Right kidney (tissue), 1 donor: ENCODE data around the gene EGLN1.
A peak's percentile ranks its signal among the peaks of the same experiment; 100 is the strongest.

Experiments used
- DNase-seq: peaks from one replicate; pipeline ENCODE4 v3.0.0-alpha.2; 2016

EGLN1 gene

DNA sequence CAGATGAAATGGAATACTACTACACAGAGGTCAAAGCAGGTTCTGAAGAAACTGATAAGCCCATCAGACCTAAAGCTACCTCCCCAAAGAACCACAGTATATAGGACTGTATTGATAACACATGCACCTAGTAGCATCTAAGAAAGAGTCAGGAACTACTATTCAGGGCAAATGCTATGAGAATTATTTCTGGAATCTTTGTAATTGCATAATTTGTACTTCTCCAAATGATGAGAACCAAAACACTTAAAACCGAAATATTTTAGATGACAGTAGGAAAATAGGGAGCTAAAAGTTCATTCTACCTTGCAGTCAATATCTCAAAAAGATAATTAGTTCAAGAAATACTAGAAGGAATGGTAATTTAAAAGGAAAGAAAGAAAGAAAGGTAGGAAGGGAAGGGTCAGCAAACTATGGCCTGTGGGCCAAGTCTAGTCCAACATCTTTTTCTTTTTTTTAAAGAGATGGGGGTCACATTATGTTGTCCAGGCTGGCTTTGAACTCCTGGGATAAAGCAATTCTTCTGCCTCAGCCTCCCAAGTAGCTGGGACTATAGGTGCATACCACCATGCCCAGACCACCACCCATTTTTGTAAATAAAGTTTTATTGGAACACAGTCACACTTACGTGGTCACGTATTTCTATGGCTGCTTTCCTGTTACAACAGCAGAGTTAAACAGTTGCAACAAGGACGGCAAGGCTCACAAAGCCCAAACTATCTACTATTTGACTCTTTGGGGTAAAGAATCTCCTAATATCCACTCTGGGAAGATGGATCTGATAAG, 24.0 kb downstream of the EGLN1 start:
- DNase-seq, result no peak

DNA sequence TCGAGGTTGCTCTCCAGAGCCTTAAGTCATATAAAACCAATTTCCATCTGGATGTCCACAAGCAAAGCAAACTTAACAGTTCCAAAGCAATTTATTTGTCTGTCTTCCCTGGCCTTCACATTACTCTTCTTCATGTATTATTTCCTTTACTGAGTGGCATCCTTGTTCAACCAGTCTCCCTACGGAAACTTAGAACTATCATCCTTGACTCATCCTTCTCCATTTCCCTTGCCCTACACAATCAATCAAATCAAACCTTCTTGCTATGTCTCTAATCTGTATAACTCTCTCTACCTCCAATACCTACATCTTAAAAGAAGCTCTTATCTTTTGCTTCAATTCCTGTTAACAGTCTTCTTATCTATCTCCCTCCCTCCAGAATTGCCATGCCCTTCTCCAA, 25.4 kb downstream of the EGLN1 start:
- no peak for DNase-seq

DNA sequence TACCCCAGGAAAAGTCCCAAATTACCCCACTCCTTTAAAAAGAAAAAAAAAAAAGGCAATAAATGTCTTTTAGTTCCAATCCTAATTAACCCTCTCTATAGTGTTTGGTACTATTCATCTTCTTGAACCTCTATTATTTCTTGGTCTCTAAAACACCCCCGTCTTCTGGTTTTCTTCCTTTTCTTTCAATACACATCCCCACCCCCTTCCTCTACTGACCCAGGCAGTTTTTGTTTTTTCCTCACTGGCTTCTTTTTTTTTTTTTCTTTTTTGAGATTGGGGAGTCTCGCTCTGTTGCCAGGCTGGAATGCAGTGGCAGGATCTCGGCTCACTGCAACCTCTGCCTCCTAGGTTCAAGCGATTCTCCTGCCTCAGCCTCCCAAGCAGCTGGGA, 26.1 kb downstream of the EGLN1 start:
- DNase-seq, result no peak

DNA sequence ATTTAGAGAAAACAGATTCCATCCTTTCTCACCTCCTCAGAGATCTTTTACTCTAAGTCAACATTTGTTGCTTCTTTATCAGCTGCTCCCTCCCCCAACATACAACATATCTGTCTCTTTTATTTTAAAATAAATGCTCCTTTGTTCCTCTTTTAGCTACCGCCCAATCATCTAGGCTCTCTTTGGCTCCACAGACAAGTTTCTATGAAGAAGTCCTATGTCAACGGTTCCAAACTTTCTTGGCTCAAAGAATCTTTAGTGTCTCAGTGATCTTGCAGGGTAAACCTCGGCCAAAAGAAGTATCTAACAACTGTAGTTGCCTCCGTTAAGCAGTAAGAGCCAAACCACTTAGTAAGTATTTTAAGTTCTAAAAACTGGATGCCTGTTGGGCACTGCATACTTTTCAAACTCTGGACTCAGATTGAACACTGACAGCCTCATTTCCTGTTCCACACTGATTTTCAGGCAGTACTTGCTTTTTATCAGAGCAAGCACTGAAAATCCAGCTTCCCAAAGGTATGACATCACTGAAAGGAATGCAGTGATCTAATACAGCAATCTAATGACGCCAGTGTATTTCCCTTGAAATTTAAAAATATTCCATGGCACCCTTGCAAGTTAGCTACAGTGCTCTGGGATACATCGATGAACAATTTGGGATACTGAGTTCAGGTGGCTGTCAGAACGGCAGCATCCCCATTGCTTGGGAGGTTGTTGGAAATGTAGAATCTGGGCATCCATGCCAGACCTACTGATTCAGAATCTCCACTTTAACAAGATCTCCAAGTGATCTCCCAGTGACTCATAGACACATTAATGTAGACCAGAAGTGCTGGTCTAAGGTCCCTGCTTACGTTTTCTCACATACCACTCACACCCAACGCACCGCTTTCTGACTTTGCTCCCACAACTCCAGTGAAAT, 26.8 kb downstream of the EGLN1 start:
- no peak for DNase-seq

DNA sequence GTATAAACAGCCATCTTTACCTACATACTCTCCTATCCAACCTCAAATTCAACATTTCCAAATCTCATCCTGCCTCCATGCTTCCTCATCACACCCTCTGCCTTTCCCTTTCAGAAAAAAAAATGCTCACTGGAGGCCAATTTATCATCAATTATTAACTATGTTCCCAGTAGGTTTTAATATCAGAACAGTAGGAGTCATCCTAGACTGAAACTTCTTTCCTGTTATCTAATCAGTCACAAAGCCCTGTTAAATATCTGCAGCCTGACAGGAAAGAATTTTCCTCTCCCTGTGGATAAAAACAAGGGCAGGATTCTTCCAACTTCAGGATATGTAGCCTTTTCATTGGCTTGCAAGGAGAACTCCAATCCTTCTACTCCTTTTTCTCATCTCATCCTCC, 28.4 kb downstream of the EGLN1 start:
- DNase-seq, result no peak

DNA sequence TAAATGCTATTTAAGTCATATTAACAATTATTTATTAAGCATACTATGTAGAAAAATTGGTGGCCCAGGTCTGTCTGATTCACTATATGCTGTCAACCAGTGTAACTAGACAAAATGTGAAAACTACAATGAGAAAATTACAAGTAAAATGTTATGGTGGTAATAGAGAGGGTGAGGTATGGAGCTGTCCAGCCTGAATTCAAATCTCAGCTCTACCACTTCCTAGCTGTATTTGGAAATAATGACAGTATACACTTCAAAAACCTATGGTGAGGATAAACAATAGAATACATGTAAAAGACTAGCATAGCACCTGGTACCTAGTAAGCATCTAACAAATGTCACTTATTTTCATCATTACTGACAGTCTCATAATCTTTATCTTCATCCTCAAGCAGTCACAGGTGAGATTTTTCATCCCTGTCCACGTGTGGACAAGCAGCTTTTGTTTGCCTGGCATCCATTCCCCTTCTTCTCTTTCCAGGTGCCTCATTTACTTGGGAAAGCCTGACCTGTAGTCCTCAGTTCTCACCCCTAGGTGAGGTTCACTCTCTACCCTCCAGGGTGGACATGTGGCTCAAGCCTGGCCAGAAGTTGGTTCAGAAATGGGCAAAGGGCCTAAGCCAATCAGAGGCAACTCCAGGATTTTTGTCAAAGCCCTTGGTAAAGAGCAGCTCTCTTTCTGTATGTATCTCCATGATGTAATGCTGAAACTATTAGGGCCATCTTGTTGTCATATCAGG, 29.5 kb downstream of the EGLN1 start:
- no peak for DNase-seq

DNA sequence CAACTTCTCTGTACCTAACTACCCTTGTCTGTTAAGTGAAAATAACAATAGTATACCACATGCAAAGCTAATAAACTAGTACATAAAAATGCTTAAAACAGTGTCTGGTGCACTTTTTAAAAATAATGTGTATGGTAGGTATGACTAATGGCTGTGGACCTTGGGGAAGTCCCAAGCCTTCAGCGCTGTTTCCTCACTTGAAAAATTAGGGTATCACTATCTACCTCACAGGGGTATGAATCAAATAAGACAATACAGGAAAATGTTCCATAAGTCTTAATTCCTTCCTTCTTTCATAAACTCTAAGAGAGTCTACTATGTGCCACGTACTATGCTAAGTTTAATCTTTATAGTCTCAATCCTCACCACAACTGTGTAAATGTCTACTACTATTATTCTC, 32.0 kb downstream of the EGLN1 start:
- DNase-seq, result no peak

DNA sequence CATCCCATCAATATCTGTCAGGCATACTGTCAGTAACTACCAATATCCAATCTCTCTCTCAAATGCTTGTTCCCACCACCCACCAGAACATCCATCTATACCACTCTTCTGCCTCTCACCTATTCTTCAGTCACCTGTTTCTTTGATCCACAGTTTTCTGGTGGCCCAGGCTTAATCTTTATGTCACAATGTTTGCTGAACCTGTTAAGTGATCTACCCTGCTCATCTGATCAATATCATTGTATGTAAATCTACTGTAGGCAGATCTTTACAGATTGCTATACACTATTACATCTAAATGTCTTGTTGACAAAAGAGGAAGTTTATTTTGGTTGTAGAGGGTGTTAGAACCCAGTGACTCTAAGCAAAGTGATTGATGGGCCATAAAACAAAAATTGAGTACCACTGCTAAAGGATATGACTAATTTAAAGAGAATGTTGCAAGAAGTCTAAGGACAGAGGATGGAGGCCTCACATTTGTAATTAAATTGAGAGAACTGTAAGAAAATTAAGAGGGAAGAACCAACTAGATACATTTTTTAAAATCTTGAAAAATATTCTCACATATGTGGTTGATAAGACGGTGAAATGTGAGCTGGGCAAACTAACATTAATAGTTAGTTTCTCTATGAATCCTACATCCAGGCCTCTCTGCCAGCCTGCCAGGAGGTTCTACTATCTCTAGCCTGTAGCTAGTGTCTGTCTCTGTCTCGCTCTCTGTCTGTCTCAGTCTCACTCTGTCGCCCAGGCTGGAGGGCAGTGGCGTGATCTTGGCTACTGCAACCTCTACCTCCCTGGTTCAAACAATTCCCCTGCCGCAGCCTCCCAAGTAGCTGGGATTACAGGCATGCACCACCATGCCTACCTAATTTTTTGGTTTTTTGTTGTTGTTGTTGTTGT, 34.1 kb downstream of the EGLN1 start:
- no peak for DNase-seq

DNA sequence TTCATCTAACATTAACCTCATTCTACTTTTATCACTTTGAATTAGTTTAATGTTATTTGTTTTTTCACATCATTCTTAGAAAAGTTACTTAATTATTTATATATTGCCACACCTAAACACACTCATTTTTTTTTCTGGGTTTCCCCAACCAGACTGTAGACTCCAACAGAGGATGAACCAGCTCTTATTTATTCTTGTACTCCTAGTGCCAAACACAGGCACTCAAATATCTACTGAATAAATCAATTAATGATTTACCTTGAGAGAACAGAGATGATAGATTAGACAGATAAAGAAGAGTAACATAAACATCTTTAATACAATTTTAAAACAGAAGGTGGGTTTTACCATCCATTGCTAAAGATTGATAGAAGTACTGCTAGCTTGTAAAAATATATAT, 35.6 kb downstream of the EGLN1 start:
- no peak for DNase-seq

DNA sequence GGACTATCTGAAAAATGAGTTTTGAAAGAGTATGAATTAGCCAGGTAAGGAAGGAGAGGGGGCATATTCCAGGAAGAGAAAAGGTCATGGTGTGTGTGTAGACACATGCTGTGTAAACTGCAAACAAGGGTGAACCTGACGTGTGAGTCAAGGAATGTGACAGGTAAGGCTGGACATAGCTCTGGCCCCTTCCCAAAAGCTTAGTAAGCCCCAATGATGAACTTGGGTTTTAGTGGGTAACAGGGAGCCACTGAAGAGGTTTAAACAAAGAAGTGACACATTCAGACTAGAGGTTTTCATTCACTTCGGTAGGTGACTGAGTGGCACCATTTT, 36.7 kb downstream of the EGLN1 start:
- no peak for DNase-seq

DNA sequence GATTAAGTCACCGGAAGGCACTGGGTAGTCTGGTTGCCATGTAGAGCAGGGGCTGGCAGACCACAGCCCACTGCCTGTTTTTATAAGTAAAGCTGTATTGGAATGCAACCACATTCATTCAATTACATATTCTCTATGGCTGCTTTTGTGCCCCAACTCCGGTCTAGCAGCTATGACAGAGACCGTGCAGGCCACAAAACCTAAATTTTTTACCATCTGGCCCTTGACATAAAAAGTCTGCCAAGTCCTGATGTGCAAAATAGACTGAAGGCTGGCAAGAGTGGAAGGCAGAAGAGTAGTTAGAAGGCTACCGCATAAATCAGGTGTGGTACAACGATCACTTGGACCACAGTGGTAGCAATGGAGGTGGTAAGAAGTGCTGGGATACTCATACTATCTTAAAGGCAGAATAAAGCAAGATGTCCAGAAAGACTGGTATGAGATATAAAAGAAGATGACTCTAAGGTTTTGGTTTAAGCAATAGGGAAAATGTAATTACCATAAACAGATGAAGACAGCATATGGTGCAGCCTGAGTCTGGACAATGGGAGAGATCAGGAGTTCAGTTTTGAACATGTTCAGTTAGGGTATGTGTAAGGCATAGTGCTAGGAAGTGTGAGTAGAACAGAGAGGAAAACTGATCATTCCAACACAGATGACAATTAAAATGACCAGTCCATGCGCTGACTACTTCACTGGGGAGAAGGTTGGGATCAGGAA, 37.2 kb downstream of the EGLN1 start:
- DNase-seq, result no peak

DNA sequence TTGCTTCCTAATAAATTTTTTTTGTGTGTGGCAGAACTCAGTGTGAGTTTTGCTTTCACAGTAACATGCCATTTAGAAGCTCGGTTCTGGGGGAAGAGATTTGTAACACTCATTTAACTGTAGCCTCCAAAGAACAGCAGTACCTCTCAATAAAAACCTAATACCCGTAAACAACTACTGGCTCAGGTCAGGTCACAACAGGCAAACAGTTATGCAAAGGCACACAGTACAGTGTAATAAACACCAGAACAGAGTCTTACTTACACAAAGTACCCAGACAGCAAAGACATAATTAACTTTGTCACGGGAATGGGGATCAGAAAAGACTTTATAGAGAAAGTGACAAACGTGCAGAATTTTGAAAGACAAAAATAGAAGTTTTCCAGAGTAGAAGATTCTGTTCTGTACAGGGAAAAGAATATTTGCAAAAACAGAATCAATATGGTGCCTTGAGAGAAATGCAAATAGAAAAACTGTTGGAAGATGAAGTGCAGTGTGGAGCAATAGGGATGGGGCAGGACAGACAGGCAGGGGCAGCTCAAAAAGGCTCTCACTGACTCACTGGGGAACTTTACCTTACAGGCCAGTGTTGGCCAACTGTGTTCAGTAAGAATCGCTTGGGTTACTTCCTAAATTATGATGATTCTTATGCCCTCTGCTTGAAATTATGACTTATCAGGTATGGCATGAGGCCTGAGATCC, 38.8 kb downstream of the EGLN1 start:
- DNase-seq, result peak; percentile 17

DNA sequence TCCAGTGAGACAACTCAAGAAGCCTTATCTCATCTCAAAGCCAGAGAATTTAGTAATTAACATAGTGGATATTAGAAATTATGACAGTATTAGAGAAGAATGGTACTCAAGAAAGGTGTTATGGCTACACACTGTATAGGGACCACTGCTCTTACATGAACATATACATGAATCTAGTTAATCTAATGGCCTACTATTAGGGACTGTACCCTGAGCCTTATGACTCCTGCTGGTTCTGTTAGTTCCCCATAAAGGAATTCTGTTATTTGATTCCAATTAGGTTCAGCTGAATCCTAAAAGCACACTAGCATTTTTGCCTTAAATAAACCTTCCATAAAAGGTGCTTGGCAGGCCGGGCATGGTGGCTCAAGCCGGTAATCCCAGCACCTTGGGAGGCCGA, 39.7 kb downstream of the EGLN1 start:
- DNase-seq, result no peak

DNA sequence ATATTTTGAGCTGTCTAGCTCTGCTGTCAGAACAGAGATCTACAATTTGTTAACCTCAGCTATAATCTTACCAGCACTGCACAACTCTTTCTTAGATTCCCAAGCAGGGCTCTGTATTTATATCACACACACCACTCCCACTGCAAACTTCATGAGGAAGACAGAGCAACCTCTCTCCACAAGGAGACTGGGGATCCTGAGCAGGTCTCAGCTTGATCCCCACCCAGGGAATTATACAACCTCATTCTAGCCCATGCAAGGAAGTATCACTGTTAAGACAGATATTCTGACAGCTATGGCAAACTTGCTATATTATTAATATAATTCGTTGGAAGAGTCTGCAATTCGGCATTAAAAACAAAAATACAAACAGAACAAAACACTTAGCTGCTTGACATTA, 40.4 kb downstream of the EGLN1 start:
- DNase-seq, result no peak

DNA sequence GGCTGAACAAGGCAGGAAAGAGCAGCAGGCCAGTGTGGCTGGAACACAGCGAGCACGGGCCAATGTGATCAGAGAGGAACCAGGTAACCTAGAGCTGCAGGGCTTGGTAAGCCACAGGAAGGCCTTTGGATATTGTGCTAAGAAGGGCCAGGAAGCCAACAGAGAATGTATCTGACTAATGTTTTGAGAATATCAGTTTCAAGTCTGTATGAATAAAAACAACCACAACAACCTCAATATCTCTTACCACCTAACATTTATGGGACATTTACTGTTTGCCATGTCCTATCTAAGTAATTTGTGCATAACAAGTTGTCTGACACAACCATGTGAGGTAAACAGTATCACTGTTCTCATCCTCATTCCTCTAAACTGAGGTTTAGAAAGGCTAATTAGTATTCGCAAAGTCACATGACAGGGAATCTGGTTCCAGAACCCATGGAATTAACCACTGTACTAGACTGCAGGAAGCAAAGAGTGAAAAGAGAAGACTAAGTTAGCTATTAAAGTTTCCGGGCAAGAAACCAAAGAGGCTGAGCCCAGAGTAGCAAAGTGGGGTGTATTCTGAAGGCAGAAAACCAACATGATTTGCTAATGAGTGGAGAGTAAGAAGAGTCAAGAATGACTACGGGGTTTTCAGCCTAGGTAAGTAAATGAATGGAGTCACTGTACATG, 45.1 kb downstream of the EGLN1 start:
- no peak for DNase-seq

DNA sequence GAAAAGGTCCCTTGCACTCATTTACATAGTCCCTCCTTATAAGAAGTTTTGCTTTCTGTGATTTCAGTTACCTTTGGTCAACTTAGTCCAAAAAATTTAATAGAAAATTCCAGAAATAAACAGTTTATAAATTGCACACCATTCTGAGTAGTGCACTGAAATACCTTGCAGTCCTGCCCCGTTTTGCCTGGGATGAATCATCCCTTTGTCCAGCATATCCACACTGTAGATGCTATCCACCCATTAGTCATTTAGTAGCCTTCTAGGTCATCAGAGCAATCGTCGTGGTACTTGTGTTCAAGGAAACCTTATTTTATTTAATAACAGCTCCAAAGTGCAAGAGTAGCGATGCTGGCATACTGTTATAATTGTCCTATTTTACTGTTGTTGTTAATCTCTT, 46.0 kb downstream of the EGLN1 start:
- no peak for DNase-seq

DNA sequence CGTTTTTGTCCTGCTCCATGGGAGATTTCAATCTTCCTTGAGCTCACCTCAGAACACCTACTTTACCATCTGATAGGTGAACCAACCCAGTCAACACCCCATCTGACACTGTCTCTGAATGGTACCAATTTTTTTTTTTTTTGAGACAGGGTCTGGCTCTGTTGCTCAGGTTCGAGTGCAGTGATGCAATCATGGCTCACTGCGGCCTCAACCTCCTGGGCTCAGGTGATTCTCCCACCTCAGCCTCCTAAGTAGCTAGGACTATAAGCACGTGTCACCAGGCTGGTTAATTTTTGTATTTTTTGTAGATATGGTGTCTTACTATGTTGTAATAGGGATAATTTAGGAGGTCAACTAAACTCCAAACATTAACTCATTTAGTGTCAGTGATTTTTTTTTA, 47.7 kb downstream of the EGLN1 start:
- DNase-seq, result no peak

DNA sequence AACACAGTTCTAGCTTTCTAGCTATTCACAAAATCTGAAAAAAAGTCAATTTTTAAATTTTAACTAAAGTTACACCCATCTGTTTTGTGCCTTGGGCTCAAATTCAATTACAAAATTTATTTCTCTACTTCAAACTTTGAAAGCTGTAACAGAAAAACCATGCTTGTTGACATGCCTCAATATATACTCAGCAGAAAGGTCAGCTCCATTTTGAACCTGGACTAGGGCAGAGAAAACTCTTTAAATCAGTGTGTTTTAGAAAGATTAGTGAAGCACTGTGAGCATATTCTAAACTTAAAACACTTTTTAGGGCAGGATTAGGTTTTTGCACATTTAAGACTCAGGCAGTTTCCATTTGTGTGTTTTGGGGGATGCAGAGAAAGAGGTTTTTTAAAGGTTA, 49.6 kb downstream of the EGLN1 start:
- DNase-seq, result no peak

DNA sequence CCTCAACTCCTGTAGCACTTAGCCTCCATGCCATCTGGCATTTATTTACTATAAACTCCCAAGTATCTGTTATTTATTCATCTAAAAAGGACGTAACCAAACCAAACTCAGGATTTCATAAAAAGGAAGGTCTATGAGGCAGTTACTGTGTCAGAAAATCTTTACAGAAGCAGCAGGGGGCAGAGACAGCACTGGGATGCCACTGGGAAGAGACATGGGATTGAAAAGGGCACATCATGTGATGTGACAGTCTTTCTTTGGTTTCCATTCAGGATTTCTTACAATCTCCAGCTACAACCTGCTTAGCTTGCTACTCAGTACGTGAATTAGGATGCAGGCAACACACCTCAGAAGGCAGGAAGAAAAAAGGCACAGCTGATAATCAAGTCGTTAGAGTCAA, 52.8 kb downstream of the EGLN1 start:
- DNase-seq, result no peak

DNA sequence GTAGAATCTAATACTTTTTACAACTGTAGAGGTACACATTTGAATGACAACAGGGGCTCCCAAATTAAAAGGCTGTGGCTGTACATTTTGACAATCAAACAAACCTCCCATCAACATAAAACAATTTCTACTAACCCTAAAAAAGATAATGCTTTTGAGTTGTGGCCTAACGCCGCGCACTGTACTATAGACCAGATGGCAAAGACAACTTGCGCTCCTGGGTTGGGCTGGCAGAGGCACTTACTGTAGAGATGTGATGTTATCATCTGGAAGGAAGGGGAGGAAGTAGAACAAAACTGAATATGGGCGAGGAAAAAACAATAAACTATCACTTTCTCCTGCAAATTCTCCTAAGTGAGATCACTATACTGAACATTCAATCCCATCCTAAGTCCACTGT, 57.9 kb downstream of the EGLN1 start:
- no peak for DNase-seq
